HFF-Myc (cell line): ENCODE measurements around the gene WDR74.

Source experiments
- DNase-seq: peaks from one replicate; pipeline ENCODE4 v3.0.0-alpha.2; 2011; ENCODE audit warnings: low read depth; ENCODE audit errors: extremely low read depth
- H3K4me3 ChIP-seq: replicated peaks from 2 replicates; pipeline ENCODE4 v1.5.1; 2011; ENCODE audit warnings: low read depth, mild to moderate bottlenecking, control low read depth, low read length
- TF ChIP-seq, protein P1 (sequence below): IDR thresholded peaks from 2 replicates; pipeline ENCODE4 v1.5.1; 2012; ENCODE audit warnings: mild to moderate bottlenecking, low read depth, low read length, control low read depth; ENCODE audit errors: missing control alignments

The WDR74 gene

DNA sequence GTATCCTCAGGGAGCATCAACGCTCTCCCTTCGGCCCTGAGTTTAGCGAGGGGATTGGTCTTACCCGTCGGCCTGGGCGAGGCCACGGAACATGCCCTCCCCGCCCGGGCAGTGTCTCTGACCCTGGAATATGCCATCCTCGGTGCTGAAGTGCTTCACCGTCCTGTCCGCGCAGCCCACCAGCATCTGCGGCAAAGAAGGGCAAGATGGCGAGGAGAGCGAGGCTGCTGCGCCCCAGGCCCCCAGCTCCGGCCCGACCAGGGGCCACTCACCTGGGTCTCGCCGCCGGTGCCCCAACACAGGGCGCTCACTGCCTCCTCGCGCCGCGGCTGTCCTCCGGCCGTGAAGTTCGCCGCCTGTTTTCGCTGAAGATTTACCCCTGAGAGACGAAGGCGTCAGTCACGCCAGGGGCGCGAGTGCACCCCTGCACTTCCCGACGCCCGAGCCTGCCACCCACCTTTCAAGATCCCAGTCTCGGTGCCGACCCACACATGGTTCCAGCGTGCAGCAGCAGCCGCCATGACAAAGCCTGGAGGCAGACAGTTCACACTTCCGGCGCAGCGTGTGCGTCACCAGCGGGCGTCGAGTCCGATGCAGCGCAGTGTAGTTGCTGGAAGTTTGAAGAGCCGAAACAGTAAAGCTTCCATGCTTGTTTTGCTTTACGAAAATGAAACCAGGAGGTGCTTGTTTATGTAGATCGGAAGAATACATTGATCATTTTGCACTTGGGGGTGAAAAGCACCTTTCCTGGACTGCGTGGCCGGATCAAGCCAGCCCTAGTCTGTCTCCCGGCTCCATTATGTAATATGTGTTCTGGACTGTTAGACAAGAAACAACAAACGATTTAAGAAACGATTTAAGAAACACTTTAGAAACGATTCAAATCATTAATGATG is at the start of gene WDR74:
Gene WDR74 (minus strand): TSS at position 541 of the 896 bp plus-strand sequence. CDS start 20 bp downstream, at position 521.
- TF ChIP-seq, protein P1, sequence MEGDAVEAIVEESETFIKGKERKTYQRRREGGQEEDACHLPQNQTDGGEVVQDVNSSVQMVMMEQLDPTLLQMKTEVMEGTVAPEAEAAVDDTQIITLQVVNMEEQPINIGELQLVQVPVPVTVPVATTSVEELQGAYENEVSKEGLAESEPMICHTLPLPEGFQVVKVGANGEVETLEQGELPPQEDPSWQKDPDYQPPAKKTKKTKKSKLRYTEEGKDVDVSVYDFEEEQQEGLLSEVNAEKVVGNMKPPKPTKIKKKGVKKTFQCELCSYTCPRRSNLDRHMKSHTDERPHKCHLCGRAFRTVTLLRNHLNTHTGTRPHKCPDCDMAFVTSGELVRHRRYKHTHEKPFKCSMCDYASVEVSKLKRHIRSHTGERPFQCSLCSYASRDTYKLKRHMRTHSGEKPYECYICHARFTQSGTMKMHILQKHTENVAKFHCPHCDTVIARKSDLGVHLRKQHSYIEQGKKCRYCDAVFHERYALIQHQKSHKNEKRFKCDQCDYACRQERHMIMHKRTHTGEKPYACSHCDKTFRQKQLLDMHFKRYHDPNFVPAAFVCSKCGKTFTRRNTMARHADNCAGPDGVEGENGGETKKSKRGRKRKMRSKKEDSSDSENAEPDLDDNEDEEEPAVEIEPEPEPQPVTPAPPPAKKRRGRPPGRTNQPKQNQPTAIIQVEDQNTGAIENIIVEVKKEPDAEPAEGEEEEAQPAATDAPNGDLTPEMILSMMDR, result no peak
- peak; percentile 81 for DNase-seq

DNA sequence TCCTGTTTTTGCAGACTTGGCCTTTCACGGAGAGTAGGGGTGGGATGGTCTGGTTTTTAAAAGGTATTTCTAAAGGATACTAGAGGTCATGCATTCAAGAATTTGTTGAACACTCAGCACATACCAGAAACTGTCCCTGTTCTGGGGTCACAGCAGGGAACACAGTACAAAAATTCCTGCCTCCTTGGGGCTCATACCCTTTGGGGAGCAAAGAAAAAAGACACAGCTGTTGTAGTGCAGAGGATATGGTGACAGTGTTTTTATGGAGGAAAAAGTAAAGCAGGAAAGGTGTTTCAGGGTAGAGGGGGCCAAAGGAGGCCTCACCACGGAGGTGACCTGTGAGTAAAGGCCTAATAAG is 49.7 kb upstream of the WDR74 start:
- DNase-seq, result no peak
- TF ChIP-seq, protein P1, result no peak
- no peak overlapping the region for H3K4me3 ChIP-seq

More for the DNA sequence above, at the start of gene WDR74:
- H3K4me3 ChIP-seq, result peak within 1 kb of the TSS; percentile 99

DNA sequence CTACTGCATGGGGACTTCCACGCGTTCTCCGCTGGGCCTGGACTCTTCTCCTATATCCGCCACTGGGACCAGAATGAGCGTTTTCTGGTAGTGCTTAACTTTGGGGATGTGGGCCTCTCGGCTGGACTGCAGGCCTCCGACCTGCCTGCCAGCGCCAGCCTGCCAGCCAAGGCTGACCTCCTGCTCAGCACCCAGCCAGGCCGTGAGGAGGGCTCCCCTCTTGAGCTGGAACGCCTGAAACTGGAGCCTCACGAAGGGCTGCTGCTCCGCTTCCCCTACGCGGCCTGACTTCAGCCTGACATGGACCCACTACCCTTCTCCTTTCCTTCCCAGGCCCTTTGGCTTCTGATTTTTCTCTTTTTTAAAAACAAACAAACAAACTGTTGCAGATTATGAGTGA is 49.0 kb upstream of the WDR74 start:
- TF ChIP-seq, protein P1, result no peak
- H3K4me3 ChIP-seq, result no peak overlapping the region
- no peak for DNase-seq

DNA sequence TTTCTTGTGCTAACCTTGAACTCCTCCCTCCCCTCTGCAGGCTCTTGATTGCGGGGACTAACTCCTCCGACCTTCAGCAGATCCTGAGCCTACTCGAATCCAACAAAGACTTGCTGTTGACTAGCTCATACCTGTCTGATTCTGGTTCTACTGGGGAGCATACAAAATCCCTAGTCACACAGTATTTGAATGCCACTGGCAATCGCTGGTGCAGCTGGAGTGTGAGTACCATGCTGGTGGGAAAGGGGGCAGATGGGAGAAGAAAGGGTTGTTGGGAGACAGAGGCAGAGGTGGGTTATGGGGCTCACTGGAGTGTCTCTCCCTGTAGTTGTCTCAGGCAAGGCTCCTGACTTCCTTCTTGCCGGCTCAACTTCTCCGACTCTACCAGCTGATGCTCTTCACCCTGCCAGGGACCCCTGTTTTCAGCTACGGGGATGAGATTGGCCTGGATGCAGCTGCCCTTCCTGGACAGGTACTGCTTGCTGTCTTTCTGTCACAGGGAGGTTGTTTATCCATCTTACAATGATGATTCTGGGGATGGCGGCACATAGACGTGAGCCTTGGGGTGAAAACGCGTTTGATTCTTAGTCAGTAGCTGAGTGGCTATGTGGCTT is 45.9 kb upstream of the WDR74 start:
- TF ChIP-seq, protein P1, result no peak
- no peak for DNase-seq
- H3K4me3 ChIP-seq, result peak overlapping the region; percentile 17

DNA sequence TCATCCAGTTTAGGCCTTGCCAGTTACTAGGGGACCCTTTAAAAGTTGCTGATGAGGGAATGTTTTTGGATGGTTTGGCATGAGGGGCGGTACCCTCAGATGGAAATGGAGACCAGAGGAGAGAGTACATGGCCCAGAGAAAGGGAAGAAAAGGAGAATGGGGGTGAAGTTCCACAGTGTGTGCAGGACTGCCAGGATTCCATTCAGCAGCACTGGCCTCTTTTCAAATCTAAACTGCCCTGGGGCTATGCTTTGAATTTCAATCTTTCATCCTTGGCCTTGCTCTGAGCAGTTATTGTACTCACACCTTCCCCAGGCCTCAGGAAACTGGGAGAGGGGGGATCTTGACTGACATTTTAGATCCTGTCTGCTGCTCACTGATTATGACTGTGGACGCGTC is 44.3 kb upstream of the WDR74 start:
- DNase-seq, result no peak
- TF ChIP-seq, protein P1, result no peak
- H3K4me3 ChIP-seq, result peak overlapping the region; percentile 95

DNA sequence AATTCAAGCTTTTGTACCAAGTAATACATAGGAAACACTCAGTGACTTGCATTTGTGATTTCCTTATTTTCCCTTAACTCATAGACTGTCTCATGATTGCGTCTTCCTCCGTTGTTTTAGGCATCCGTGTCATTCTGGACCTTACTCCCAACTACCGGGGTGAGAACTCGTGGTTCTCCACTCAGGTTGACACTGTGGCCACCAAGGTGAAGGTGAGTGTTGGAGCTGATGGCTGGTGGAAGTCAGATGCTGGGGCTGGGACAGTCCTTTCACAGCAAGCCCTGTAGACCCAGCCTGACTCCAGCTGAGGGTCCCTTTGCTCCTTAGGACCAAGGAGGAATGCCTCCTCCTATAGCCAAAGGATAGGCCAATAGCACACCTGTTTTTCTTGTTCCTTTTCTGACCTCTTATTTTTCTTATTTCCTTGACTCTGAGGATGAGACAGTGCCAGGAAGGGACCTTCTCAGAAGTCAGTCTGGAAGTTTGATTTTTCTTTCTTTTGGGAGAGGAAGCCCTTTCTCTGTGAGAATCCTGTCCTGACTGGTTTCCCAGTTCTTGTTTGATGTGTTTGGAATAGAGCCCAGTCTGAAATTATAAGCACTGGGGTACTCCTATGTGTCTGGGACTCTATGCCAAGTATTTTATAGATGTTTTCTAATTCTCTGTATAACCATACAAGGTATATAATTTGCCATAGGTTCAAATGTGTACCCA is 43.6 kb upstream of the WDR74 start:
- TF ChIP-seq, protein P1, result no peak
- H3K4me3 ChIP-seq, result peak overlapping the region; percentile 95
- no peak for DNase-seq
